MV-4-11 (cell line): ENCODE results near the gene COX5A.
"Not testable (repeated sequence)": the region's sequence is repeated elsewhere in the genome, so short reads cannot be mapped to it uniquely, and the experiment has no call there.

Experiments used
- DNase-seq: peaks from one replicate; lab custom pipeline; 2025; lab: John Stamatoyannopoulos, UW

COX5A gene

DNA sequence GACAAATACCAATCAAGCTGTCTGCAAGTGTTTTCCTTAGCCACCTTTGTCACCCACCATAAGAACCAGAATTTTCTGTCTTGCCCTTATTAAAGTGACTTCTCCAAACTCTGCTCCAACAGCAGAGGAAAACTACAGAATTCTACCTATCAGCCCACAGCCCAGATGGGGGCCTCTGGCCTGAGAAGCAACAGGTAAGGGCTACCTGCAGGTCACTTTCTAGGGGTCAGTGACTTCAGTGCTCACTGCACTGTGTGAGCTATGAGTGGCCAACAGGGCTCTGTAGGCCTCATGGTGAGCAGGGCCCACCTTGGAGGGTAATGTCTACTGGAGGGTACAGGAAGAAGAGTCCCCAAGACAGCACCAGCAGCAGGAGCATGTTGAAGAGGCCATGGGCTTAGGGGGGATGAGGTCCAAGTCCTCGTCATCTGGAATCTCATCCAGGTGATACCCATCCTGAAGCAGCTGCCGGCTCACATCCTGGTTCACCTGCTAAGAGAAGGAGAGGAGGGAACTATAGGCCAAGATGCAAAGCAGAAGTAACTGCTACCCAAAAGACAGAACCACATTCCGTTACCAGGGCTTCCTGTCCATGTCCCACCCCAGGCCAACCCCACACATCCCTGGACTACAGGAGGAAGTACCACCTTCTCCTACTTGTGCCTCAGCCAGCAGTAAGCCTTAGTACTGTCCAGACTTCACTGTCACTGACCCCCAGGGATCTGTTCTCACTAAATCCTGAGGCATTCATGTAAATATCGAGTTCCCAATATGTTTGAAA is 35.4 kb downstream of the COX5A start:
- no peak for DNase-seq

DNA sequence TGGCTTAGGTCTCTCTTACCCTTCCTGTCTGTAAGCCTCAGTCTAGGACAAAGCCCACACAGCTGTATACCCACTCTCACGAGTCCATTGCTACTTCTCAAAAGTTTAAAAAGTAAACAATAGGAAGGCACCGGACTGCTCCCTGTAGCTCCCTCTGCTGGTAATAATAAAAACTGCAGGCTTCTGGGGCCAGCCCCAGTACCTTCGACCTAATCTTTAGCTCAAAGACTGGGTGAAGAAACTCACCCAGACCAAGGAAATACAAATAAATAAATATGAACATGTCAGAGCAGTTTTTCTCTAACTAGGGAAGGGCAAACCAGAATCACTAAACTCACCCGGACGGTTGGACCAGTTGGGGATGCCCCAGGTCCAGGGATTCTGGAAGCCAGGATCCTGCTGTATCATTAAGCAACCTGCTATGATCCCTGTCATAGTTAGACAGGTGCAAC is 36.2 kb downstream of the COX5A start:
- DNase-seq: peak; percentile 65

DNA sequence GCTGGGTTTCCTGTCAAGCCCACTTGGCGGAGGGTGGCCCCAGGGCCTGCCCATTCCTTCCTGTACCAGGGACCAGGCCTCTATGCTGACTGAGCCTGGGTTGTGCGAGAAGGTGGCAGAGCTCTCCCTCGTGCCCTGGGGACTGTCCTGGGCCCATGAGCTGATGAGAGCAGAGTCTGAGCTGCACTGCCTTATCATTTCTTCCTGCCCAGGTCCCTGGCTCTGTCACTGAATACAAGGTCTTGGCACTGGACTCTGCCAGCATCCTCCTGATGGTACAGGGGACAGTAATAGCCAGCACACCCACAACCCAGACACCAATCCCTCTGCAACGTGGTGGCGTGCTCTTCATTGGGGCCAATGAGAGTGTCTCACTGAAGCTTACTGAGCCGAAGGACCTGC is 40.6 kb downstream of the COX5A start:
- no peak for DNase-seq

DNA sequence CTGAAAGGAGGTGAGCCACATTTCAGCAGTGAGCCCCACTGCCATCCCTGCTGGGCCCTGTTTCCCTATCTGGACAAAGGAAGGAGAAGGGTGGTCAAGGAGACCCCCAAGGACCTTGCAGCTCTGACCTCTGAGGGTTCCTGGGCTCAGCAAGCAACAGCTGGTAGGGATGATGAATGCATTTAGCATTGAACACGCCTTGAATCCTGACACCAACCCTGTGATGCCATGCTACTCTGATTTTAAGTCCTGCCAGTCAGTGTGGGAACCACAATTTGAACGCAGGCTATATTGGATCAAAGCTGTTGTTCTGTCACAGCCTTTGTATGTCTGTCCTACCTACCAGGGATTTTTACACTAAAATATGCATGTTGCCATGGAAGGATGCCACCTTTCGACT is 41.6 kb downstream of the COX5A start:
- no peak for DNase-seq

DNA sequence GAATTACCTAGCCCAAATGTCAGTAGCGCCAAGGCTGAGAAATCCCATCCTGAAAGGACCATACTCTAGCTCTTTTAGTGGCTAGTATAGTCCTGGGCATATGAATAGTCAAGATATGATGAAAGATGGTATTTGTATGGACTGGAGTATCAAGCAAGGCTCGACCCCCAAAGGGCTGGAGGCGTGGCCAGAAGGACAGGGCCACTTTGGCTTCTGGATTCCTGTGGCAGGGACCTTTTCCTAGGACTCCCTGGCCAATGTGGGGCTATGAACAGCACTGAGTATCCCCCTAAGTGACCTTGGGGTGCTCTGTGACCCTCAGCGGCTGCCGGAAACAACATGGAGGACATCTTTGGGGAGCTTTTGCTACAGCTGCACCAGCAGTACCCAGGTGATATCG is 42.0 kb downstream of the COX5A start:
- DNase-seq: no peak

DNA sequence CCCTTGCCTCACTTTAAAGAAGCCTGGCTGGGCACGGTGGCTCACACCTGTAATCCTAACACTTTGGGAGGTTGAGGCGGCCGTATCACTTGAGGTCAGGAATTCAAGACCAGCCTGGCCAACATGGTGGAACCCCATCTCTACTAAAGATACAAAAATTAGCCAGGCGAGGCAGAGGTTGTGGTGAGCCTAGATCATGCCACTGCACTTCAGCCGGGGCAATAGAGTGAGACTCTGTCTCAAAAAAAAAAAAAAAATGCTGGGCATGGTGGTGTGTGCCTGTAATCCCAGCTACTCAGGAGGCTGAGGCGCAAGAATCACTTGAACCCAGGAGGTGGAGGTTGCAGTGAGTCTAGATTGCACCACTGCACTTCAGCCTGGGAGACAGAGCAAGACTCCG is 43.5 kb downstream of the COX5A start:
- not testable (repeated sequence) for DNase-seq

DNA sequence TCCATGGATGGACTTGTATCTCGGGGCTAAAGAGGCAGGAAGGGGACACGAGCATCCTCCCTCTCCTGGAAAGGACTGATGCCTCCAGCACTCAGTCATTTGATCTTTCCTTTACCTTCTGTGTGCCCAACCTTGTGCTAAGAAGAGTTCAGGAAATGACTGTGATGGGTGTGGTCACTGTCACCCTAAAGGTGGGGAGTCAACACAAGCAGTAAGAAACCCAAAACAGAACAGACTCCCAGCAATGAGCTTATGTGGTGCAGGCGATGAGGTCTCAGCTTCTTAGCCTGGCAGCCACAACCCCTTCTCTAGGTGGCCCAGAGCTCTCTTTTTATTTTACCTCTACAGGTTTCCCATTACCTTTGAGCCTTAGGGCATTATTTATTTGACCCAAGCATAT is 44.2 kb downstream of the COX5A start:
- DNase-seq: no peak

DNA sequence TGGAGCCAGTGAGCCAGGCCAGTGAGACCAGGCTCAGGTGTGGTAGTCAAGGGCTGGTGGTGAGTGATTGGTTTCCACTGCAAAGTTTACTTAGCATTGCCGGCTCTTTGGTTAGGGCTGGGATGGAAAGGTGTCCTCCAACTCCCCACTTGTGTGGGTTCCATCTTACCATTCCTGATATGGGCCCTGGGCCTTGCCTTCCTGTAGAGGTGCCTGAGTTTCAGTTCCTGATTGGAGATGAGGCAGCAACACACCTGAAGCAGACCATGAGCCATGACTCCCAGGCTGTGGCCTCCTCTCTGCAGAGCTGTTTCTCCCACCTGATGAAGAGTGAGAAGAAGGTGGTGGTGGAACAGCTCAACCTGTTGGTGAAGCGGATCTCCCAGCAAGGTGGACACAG is 44.9 kb downstream of the COX5A start:
- DNase-seq: no peak

DNA sequence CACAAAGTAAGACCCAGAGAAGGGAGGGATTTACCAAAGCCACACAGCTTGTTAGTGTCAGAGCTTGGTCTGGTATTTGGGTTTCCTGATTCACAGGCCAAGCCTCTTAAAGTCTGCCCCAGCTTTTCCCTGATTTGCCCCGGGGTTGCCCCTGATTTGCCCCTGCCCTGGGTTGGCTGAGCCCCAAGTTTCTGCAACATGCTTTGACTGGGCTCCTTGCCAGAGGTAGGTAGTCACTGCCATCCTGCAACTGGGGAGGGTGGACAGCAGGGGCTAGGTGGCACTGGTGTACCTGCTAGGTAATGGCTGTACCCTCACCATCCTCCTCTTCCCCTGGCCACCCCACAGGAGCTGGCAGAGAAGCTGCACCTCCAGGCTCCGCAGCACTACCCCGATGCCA is 45.6 kb downstream of the COX5A start:
- DNase-seq: no peak

DNA sequence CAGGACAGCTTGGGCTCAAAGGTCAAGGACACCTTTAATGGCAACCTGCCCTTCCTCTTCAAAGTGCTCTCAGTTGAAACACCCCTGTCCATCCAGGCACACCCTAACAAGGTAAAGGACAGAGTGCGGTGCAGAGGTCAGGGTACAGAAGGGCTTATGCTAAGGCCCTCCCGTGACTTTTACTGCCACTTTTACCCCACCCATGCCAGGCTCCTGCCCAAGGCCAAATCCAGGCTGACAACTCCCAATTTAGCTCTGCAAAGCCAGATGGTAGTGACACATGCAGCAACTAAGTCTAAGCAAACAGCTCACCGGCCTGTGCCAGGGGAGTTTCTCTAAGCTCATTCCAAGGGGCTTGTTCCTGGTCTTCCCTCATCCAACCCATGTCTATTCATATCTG is 46.4 kb downstream of the COX5A start:
- DNase-seq: no peak

DNA sequence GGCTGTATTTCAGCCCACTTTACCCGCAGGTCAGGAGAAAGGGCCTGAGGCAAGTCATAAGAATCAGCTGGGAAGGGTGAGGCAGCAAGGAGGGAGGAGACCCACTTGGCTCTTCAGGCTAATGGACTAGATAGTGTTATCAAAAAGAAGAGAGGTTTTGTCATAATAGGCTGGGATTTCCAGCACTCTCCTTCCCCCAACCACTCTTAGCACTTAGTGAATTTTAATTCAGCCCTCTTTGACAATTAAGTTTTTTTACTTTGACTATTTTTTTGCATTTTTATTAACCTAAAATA is 47.3 kb downstream of the COX5A start:
- DNase-seq: no peak

DNA sequence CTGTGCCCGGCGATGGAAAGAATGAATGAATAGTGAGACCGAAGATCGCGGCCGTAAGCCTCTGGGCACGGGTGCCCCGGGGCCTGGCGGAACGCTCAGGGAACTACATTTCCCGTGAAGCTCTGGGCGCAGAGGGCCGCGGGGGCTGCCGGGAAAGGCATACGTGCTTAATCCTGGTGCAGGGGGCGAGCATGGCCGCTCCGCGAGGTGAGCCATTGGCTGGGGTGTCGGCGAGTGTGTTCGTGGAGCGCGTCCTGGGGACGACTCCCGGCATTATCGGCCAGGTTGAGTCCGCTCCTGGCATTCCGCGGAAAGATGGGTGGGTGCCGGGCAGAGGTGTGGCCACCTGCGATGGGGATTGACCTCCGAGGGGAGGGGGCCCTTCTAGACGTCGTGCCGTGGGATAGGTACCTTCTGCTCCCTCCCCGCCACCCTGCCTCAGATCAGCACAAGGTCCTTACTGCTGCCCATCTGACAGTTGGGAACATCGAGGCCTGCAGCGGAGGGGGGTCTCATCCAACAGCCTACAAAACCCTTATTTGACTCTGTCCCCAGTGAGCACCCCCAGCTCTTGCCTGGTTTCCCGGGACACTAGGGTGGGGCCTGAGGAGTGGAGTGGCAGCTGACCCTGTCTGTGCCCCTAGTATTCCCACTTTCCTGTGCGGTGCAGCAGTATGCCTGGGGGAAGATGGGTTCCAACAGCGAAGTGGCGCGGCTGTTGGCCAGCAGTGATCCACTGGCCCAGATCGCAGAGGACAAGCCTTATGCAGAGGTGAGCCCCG is 47.8 kb downstream of the COX5A start, which contains the start of gene MPI:
MPI (plus strand) TSS at position 160 of the 782 bp plus-strand sequence; CDS start at position 192, 32 bp downstream.
- peak; percentile 71 for DNase-seq

DNA sequence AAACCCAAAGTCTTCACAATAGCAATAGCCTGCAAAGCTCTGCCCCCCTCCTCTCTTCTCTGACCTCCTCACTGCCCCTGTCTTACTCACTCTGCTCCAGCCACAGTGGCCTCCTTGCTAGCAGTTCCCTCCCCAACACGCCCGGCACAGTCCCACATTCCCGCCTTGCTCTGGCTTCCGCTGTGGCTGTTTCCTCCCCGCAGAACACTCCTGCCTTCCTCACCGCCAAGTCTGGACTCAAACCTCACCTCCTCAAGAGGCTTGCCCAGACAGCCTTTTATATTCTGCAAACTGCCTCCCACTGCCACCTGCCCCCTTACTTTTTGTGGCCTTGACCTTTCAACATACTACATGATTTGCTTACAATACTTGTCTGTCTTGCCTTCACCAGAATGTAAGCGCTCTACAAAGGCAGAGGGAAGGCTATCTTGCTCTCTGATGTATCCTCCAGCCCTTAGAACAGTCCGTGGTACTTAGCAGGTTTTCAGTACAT is 48.4 kb downstream of the COX5A start:
- DNase-seq: peak; percentile 28

DNA sequence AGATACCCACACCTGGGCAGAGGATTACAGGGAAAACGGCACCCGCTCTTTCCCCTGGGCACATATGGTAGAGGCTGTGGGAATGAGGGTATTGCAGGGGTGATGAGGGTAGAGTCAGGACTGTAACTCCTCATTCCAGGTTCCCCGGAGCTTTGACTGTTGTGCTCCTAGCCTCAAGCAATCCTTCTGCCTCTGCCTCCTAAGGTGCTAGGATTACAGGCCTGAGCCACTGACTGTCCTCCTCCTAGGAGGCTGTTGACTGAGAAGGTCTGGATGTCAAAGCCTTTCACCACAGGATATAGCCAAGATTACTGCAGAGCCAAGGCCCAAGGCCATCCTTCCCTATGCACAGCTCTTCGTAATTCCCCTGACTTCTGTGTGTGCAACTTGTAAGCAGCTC is 49.2 kb downstream of the COX5A start:
- no peak for DNase-seq

DNA sequence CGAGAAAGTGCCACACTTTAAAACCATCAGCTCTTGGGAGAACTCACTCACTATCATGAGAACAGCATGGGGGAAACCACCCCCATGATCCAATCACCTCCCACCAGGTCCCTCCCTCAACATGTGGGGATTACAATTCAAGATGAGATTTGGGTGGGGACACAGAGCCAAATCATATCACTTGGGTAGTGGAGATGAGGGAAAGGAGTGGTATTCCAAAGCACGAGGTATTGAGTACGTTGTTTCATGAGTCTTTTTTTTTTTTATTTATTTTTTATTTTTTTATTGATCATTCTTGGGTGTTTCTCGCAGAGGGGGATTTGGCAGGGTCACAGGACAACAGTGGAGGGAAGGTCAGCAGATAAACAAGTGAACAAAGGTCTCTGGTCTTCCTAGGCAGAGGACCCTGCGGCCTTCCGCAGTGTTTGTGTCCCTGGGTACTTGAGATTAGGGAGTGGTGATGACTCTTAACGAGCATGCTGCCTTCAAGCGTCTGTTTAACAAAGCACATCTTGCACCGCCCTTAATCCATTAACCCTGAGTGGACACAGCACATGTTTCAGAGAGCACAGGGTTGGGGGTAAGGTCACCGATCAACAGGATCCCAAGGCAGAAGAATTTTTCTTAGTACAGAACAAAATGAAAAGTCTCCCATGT is 50.2 kb downstream of the COX5A start:
- DNase-seq: not testable (repeated sequence)

DNA sequence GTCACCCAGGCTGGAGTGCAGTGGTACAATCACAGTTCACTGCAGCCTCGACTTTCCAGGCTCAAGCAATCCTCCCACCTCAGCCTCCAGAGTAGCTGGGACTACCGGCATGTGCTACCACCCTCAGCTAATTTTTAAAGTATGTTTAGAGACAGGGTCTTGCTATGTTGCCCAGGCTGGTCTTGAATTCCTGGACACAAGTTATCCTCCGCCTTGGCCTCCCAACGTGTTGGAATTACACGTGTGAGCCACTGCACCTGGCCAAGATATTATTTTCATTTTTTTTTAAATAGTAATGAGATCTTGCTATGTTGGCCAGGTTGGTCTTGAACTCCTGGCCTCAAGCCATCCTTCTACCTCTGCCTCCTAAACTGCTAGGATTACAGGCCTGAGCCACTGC is 52.4 kb downstream of the COX5A start:
- no peak for DNase-seq

DNA sequence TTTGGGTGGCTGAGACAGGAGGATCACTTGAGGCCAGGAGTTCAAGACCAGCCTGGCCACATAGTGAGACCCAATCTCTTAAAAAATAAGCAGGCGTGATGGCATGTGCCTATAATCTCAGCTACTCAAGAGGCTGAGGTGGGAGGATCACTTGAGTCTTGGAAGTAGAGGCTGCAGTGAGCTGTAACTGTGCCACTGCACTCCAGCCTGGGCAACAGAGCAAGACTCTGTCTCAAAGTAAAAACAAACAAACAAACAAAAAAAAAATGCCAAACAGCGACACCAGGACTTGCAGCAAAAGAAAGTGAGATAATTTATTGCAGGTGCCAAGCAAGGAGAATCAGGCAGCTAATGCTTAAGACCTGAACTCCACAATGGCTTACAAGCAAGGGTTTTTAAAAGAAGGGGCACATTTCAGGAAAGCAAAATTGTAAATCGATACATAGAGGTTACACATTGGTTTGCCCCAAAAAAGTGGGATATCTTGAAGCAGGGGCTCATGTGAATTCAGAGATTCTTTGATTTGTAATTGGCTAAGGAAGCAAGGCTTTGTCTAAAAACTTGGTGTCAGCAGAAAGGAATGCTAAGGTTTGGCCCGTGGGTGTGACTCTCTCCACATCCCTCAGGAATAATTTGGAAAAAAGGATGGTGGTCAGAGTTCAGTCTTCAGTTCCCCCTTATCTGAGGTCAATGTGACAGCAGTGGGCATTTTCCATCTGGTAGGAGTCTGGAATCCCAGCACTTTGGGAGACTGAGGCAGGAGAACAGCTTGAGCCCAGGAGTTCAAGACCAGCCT is 53.2 kb downstream of the COX5A start:
- no peak for DNase-seq

DNA sequence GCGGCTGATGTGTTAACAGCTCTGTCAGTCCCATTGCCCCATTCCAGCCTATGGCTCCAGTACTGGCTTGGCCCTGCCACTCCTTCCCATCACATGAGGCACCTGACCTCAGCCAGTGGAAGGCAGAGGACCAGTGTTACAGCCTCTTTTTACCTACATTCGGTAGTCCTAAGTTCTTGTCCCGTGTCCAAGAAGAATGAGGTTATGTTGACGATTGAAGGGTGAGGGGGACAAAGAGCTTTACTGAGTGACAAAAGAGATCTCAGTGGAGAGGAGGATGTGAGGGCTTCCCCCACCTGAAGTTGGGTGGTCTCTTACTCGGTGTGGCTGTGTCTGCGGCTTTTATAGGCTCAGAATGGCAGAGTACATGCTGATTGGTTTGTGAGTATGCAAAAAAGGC is 55.3 kb downstream of the COX5A start:
- DNase-seq: no peak

DNA sequence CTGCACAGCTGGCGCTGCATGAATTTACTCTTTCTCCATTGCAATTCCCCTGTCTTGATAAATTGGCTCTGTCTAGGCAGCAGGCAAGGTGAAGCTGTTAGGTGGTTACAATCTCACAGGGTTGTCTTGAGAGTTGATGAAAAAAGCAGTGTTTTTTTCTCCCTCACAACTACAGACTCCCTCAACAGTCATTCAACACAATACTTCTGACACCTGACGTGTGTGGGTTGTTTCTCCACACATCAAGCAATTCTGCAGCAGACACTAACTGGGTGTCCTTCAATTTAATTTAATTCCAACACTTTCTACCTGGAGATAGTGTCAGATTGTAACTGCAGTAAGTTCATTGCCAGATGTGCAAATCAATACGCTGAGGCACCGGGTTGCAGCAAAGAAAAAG is 59.6 kb downstream of the COX5A start:
- no peak for DNase-seq

DNA sequence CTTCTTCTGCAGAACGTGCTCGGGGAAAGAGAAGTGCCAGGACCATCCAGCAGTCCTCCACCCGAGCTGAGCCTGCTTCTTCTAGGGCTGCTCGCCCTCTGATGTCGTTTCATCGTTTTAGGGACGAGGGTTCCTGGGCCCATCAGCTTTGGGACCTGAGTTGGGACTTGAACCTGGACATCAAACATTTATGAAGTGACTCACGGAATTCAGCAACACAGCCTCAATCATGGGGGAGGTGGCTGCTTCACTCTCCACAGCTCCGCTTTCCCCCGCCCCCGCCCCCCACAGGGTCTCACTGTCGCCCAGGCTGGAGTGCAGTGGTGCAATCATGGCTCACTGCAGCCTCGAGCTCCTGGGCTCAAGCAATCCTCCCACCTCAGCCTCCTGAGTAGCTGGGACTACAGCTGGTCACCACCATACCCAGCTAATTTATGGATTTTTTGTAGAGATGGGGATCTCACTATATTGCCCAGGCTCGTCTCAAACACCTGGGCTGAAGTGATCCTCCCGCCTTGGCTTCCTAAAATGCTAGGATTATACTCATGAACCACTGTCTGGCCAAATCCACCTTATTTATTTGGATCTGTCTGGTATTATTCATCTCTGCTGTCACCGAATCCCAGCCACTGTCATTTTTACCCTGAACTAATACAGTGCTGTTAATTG is 64.0 kb downstream of the COX5A start:
- DNase-seq: peak; percentile 29

DNA sequence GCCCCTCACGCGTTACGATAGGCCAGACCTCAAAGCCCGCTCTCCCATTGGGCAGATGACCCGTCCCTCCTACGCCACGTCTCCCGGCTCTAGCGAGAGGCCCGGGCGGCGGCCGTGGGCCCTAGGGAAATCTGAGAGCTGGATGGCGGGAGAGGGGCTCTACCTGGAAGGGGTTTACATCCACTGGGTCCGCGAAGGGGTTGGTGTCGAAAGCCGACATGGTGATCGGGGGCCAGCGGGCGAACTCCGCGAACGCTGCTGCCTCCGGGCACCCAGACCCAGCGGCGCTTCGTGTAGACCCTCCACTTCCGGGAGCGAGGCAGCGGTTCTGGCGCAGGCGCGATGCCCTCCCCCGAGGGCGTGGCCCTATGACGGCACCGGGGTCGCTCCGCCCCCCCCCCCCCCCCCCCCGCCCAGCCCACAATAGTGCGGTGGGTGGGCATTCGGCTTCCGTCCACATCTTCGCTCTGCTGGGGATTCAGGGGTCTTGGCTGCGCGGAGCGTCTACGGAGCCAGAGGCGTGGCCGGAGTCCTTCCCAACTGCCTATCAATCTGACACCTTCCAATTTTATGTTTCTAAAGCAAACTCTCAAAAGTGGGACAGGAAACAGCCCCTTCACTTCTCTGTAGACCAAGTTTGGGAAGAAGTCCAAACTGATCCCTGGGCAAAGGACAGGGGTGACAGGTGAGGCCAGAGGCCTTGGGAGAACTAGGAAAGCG is 64.7 kb downstream of the COX5A start, which contains the start of gene SCAMP2:
SCAMP2 (minus strand) TSS at position 330 of the 720 bp plus-strand sequence; CDS start at position 220, 110 bp downstream.
- DNase-seq: peak; percentile 91
